HCT116 (cell line): ENCODE data around the gene INSR. TPM values are rescaled to one million over a fixed set of nuclear protein-coding genes. Genes with fewer than 3 reads are reported as not detected.

Experiments used
- ATAC-seq: fragments of 200-7000 bp; cut with Tn5 transposase; 2 replicates; pipeline ENCODE4 v1.9.1; 2020; ENCODE audit warnings: mild to moderate bottlenecking, moderate library complexity
- BruUV-seq: library from RNA; stranded (reverse); fragments of 400-500 nt; replicated peaks from 2 replicates; lab custom pipeline; 2021; lab: Mats Ljungman, UMichigan
- CTCF ChIA-PET: fragments of 300-600 bp; sonication (Branson Sonifier 250); formaldehyde crosslinking; loops from one replicate; lab custom pipeline; 2021; ENCODE audit warnings: antibody characterized with exemption; lab: Charles Lee
- POLR2A ChIA-PET: fragments of 300-600, 350-600 bp; sonication (Branson Sonifier 250); formaldehyde crosslinking; loops from one replicate; lab custom pipeline; 2021; ENCODE audit warnings: antibody characterized with exemption; lab: Charles Lee
- RAD21 ChIA-PET, 2 experiments: fragments of 300-600 bp; sonication (Branson Sonifier 250); formaldehyde crosslinking; loops; one replicate each; lab custom pipeline; 2023; ENCODE audit warnings: low total read pairs in 2 of 2; ENCODE audit not compliant: uncharacterized antibody in 2 of 2, unreplicated experiment in 2 of 2, low non-redundant PET in 1 of 2; lab: Charles Lee
- DNase-seq: peaks from one replicate; pipeline ENCODE4 v3.0.0-alpha.2; 2010; ENCODE audit warnings: low read depth, low spot score
- H2AFZ ChIP-seq: fragments of 200-600 bp; shearing (Covaris generic), sonication (generic); 2 replicates; pipeline ENCODE4 v1.6.1; 2017; ENCODE audit warnings: low read depth, mixed run types, mixed read lengths, antibody characterized with exemption, low read length; ENCODE audit not compliant: poor library complexity, severe bottlenecking
- H3K27ac ChIP-seq: 2 replicates; pipeline ENCODE4 v1.5.1; 2012; ENCODE audit warnings: low read depth, low read length
- H3K27me3 ChIP-seq: fragments of 200-600 bp; sonication (generic); 2 replicates; pipeline ENCODE4 v1.6.1; 2016; ENCODE audit warnings: mixed run types, low read length, mixed read lengths; ENCODE audit not compliant: insufficient read depth
- H3K36me3 ChIP-seq, 2 experiments: fragments of 200-500 bp in 1 of 2; fragments of 200-600 bp in 1 of 2; sonication (Bioruptor generic) in 1 of 2; sonication (generic) in 1 of 2; 2 replicates each; pipeline versions ENCODE4 v1.5.1 to v1.6.1; 2014 to 2016; ENCODE audit warnings: low read length in 2 of 2, inconsistent platforms in 1 of 2, mixed read lengths in 1 of 2, mixed run types in 1 of 2; ENCODE audit not compliant: insufficient read depth in 2 of 2, control insufficient read depth in 1 of 2
- H3K4me1 ChIP-seq, 2 experiments: fragments of 200-600 bp in 1 of 2; sonication (generic) in 1 of 2; 2 replicates each; pipeline versions ENCODE4 v1.5.1 to v1.6.1; 2012 to 2017; ENCODE audit warnings: low read length in 2 of 2, inconsistent platforms in 1 of 2, mild to moderate bottlenecking in 1 of 2, mixed read lengths in 1 of 2, mixed run types in 1 of 2, moderate library complexity in 1 of 2; ENCODE audit not compliant: insufficient read depth in 2 of 2, control insufficient read depth in 1 of 2
- H3K4me2 ChIP-seq: fragments of 200-600 bp; sonication (generic); 2 replicates; pipeline ENCODE4 v1.6.1; 2017; ENCODE audit warnings: mixed run types, low read length, mixed read lengths
- H3K4me3 ChIP-seq, 2 experiments: fragments of 200-600 bp in 1 of 2; sonication (generic) in 1 of 2; replicated peaks in 1 of 2; 2 replicates each; pipeline ENCODE4 v1.5.1; 2011 to 2016; ENCODE audit warnings: low read length in 2 of 2, control low read depth in 1 of 2, low read depth in 1 of 2, mild to moderate bottlenecking in 1 of 2, mixed read lengths in 1 of 2, mixed run types in 1 of 2
- H3K79me2 ChIP-seq: fragments of 200-600 bp; sonication (generic); 2 replicates; pipeline ENCODE4 v1.6.1; 2017; ENCODE audit warnings: mild to moderate bottlenecking, mixed run types, low read length, moderate library complexity, mixed read lengths; ENCODE audit not compliant: insufficient read depth
- H3K9ac ChIP-seq: fragments of 200-600 bp; sonication (generic); 2 replicates; pipeline ENCODE4 v1.6.1; 2016; ENCODE audit warnings: low read length, mixed read lengths
- H3K9me2 ChIP-seq: fragments of 200-600 bp; sonication (generic), shearing (Covaris generic); 2 replicates; pipeline ENCODE4 v1.6.1; 2017; ENCODE audit warnings: mixed run types, mild to moderate bottlenecking, moderate library complexity; ENCODE audit not compliant: insufficient read depth
- H3K9me3 ChIP-seq, 2 experiments: fragments of 200-500 bp in 1 of 2; fragments of 200-600 bp in 1 of 2; sonication (Bioruptor generic) in 1 of 2; sonication (generic) in 1 of 2; 2 replicates each; pipeline ENCODE4 v1.6.1; 2014 to 2017; ENCODE audit warnings: low read length in 2 of 2, mixed read lengths in 2 of 2, inconsistent platforms in 1 of 2, low read depth in 1 of 2, mild to moderate bottlenecking in 1 of 2, mixed run types in 1 of 2, moderate library complexity in 1 of 2; ENCODE audit not compliant: control insufficient read depth in 1 of 2, insufficient read depth in 1 of 2
- H4K20me1 ChIP-seq: fragments of 200-600 bp; sonication (generic), shearing (Covaris generic); 2 replicates; pipeline ENCODE4 v1.6.1; 2017; ENCODE audit warnings: mixed run types, mild to moderate bottlenecking, moderate library complexity; ENCODE audit not compliant: insufficient read depth
- CBX3 ChIP-seq: IDR thresholded peaks from 2 replicates; pipeline ENCODE4 v1.6.1; 2012; ENCODE audit warnings: low read depth
- EGR1 ChIP-seq: IDR thresholded peaks from 2 replicates; pipeline ENCODE4 v1.6.1; 2012; ENCODE audit warnings: low read depth
- EZH2 ChIP-seq: fragments of 200-600 bp; sonication (generic); IDR thresholded peaks from 2 replicates; pipeline ENCODE4 v1.6.1; 2017; ENCODE audit warnings: antibody characterized with exemption, mixed run types
- FOSL1 ChIP-seq: IDR thresholded peaks from 2 replicates; pipeline ENCODE4 v1.6.1; 2012; ENCODE audit warnings: low read depth
- POLR2A ChIP-seq: IDR thresholded peaks from 2 replicates; pipeline ENCODE4 v1.7.0; 2011; ENCODE audit warnings: borderline replicate concordance; ENCODE audit not compliant: insufficient read depth, insufficient read length; ENCODE audit errors: extremely low read depth
- POLR2AphosphoS5 ChIP-seq: IDR thresholded peaks from 2 replicates; pipeline ENCODE4 v1.6.1; 2011; ENCODE audit warnings: mild to moderate bottlenecking, low read depth, low read length, moderate library complexity
- RAD21 ChIP-seq: IDR thresholded peaks from 2 replicates; pipeline ENCODE4 v1.6.1; 2012; ENCODE audit warnings: low read depth, mild to moderate bottlenecking
- SP1 ChIP-seq: IDR thresholded peaks from 2 replicates; pipeline ENCODE4 v1.6.1; 2012; ENCODE audit warnings: low read depth
- TCF7L2 ChIP-seq: IDR thresholded peaks from 2 replicates; pipeline ENCODE4 v1.7.0; 2011; ENCODE audit warnings: borderline replicate concordance, inconsistent platforms; ENCODE audit not compliant: insufficient read depth, insufficient read length; ENCODE audit errors: extremely low read depth
- ZNF274 ChIP-seq: fragments of 200-500 bp; sonication (Bioruptor generic); IDR thresholded peaks from 2 replicates; pipeline ENCODE4 v1.6.1; 2014; ENCODE audit warnings: mild to moderate bottlenecking, low read depth, low read length, inconsistent platforms
- intact Hi-C: fragments of 100-400 bp; cut with micrococcal nuclease; formaldehyde crosslinking; loops from 2 replicates; pipeline ENCODE4 v1.10.0; 2022
- total RNA-seq: library from RNA; stranded (reverse); gene quantifications from one replicate; pipeline ENCODE4 v1.2.1, GENCODE V29; 2021; ENCODE audit not compliant: unreplicated experiment
- TF ChIP-seq, protein P1 (sequence below), 3 experiments: fragments of 200-600 bp in 1 of 3; sonication (generic) in 1 of 3; IDR thresholded peaks in 2 of 3; conservative IDR thresholded peaks in 1 of 3; 2 replicates each; pipeline ENCODE4 v1.5.1; 2012 to 2017; ENCODE audit warnings: low read depth in 2 of 3, low read length in 2 of 3, antibody characterized with exemption in 1 of 3, borderline replicate concordance in 1 of 3, control low read depth in 1 of 3, mild to moderate bottlenecking in 1 of 3, mixed read lengths in 1 of 3, mixed run types in 1 of 3, moderate library complexity in 1 of 3; ENCODE audit not compliant: insufficient read depth in 1 of 3

INSR gene
- total RNA-seq, 1 experiment from 2014 or later, result 25.4 TPM

DNA sequence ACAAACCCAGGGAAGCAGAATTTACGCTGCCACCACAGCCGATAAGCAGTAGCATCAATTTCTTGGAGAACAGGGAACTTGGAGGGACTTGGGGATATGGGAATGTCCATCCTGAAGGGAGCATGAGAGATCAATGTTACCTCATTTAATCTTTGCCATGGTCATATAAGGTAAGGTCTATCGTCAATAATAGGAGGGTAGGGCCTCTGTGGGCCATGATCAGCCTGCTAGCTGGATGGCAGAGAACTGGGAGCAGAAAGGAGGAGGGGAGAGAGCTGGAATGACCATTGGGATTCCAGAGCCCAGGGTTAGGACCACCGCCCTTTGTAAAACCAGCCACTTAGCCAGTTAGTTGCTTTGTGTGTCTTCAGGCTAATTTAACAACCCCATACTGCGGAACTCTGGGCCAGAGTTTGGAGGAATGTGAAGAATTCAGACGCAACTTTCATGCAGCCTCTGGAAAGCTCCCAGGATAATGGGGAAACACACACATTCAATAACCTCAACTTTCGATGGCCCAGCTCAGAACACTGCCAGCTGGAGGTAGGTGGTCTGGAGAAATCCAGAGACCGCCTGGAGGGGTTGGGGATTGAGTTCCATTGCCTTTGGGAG lies 184.4 kb downstream of the INSR start:
- H3K9me3 ChIP-seq, result no peaks in the 10 kb centered on the region
- ChIA-PET POLR2A (no interaction called here), CTCF (interaction anchor here (1.2 kb wide), 1 partner anchor 10 kb away, joined by 3 read pairs; no protein-coding TSS in a partner anchor), RAD21 (no interaction called here)
- no peaks in the 10 kb centered on the region for H4K20me1 ChIP-seq
- H3K9ac ChIP-seq, result no peak overlapping the region
- H3K4me1 ChIP-seq, result no peaks in the 10 kb centered on the region
- intact Hi-C loops, result no loop called here
- TF ChIP-seq CBX3, result no peak
- no peak for TF ChIP-seq POLR2AphosphoS5
- no peak for TF ChIP-seq EGR1
- no peak for TF ChIP-seq ZNF274
- no peak for TF ChIP-seq RAD21
- no peak for TF ChIP-seq SP1
- no peak for TF ChIP-seq POLR2A
- no peak for TF ChIP-seq TCF7L2
- TF ChIP-seq, protein P1, sequence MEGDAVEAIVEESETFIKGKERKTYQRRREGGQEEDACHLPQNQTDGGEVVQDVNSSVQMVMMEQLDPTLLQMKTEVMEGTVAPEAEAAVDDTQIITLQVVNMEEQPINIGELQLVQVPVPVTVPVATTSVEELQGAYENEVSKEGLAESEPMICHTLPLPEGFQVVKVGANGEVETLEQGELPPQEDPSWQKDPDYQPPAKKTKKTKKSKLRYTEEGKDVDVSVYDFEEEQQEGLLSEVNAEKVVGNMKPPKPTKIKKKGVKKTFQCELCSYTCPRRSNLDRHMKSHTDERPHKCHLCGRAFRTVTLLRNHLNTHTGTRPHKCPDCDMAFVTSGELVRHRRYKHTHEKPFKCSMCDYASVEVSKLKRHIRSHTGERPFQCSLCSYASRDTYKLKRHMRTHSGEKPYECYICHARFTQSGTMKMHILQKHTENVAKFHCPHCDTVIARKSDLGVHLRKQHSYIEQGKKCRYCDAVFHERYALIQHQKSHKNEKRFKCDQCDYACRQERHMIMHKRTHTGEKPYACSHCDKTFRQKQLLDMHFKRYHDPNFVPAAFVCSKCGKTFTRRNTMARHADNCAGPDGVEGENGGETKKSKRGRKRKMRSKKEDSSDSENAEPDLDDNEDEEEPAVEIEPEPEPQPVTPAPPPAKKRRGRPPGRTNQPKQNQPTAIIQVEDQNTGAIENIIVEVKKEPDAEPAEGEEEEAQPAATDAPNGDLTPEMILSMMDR (IDR thresholded peaks at IDR 0.05 in 2 of 3, conservative IDR thresholded peaks at IDR 0.05 in 1 of 3; ENCODE audit: borderline replicate concordance in 1 of 3, insufficient read depth in 1 of 3, low read depth in 2 of 3, low read length in 2 of 3), result no peak
- TF ChIP-seq FOSL1, result no peak
- no peak for TF ChIP-seq EZH2
- H3K27ac ChIP-seq, result no peak overlapping the region
- no peak for DNase-seq
- no peaks in the 10 kb centered on the region for H3K36me3 ChIP-seq
- no peaks in the 10 kb centered on the region for H3K9me2 ChIP-seq
- no peak for ATAC-seq
- no peak overlapping the region for H2AFZ ChIP-seq
- no peak overlapping the region for H3K4me3 ChIP-seq
- H3K27me3 ChIP-seq, result no peaks in the 10 kb centered on the region
- no peak overlapping the region for H3K4me2 ChIP-seq
- BruUV-seq, result no TSS peak
- H3K79me2 ChIP-seq, result no peaks in the 10 kb centered on the region
